Measurements from ENCODE around the gene TULP4. TPM values are rescaled to one million over a fixed set of nuclear protein-coding genes. Genes with fewer than 3 reads are reported as not detected.

TULP4 gene
- polyA plus RNA-seq, 1 donor (not counting 4 experiments of a cell fraction or from before 2014, with no cell fraction given) = 13.1 TPM

- no peak overlapping the region for H3K27ac ChIP-seq (ENCODE audit: control insufficient read depth, insufficient read depth, low read length)
- H3K9ac ChIP-seq (ENCODE audit: control insufficient read depth, extremely low read depth, insufficient read depth, low read length) = no peak overlapping the region
- H3K9me3 ChIP-seq (ENCODE audit: control insufficient read depth, low read depth, low read length) = no peaks in the 10 kb centered on the region
- no peak overlapping the region for H3K4me3 ChIP-seq (ENCODE audit: control insufficient read depth in 2 of 3, extremely low read depth in 1 of 3, insufficient read depth in 2 of 3, low read depth in 1 of 3, low read length in 3 of 3)
- H2AFZ ChIP-seq (ENCODE audit: control insufficient read depth, low read length) = no peak overlapping the region
- no peak for TF ChIP-seq EZH2 (IDR thresholded peaks at IDR 0.05; ENCODE audit: low read length)
- no peak for TF ChIP-seq CTCF (optimal IDR thresholded peaks at IDR 0.05 in 1 of 3, IDR thresholded peaks at IDR 0.05 in 1 of 3, conservative IDR thresholded peaks at IDR 0.05 in 1 of 3; ENCODE audit: extremely low read depth in 1 of 3, insufficient read depth in 2 of 3, low read length in 3 of 3)
- H3K36me3 ChIP-seq (ENCODE audit: control insufficient read depth in 2 of 2, extremely low read depth in 1 of 2, insufficient read depth in 2 of 2, low read length in 2 of 2) = peaks cover 0 to 15% of the 10 kb centered on the region in 2 experiments
- no peaks in the 10 kb centered on the region for H4K20me1 ChIP-seq (ENCODE audit: control insufficient read depth, extremely low read depth, insufficient read depth, low read length)
- H3K27me3 ChIP-seq (ENCODE audit: control insufficient read depth, extremely low read depth, insufficient read depth, low read length) = no peaks in the 10 kb centered on the region
- no peak for FAIRE-seq
- H3K4me1 ChIP-seq (ENCODE audit: control insufficient read depth, extremely low read depth, insufficient read depth, low read length) = no peaks in the 10 kb centered on the region
- H3K79me2 ChIP-seq (ENCODE audit: control insufficient read depth, insufficient read depth, low read length) = no peaks in the 10 kb centered on the region
- H3K9me1 ChIP-seq (ENCODE audit: control insufficient read depth, extremely low read depth, insufficient read depth, low read length) = no peaks in the 10 kb centered on the region
- no peak overlapping the region for H3K4me2 ChIP-seq (ENCODE audit: control insufficient read depth, extremely low read depth, insufficient read depth, low read depth, low read length)
- dilution Hi-C loops (cut with MboI; ENCODE audit: extremely low pct_ligation_motif_present, low sequenced_read_pairs) = no loop called here
- no peak for DNase-seq (ENCODE audit: low read depth, low spot score)
These were observed 196.2 kb downstream of the TULP4 start for GRCh38 chr6:158508450-158508849.

GRCh38 chr6:158509465-158509864, 197.2 kb downstream of the TULP4 start:
- no peaks in the 10 kb centered on the region for H3K9me1 ChIP-seq (ENCODE audit: control insufficient read depth, extremely low read depth, insufficient read depth, low read length)
- H3K4me3 ChIP-seq (ENCODE audit: control insufficient read depth in 2 of 3, extremely low read depth in 1 of 3, insufficient read depth in 2 of 3, low read depth in 1 of 3, low read length in 3 of 3) = no peak overlapping the region
- no peaks in the 10 kb centered on the region for H3K79me2 ChIP-seq (ENCODE audit: control insufficient read depth, insufficient read depth, low read length)
- no peak for TF ChIP-seq EZH2 (IDR thresholded peaks at IDR 0.05; ENCODE audit: low read length)
- no peak for TF ChIP-seq CTCF (optimal IDR thresholded peaks at IDR 0.05 in 1 of 3, IDR thresholded peaks at IDR 0.05 in 1 of 3, conservative IDR thresholded peaks at IDR 0.05 in 1 of 3; ENCODE audit: extremely low read depth in 1 of 3, insufficient read depth in 2 of 3, low read length in 3 of 3)
- H2AFZ ChIP-seq (ENCODE audit: control insufficient read depth, low read length) = no peak overlapping the region
- peaks cover 0 to 12% of the 10 kb centered on the region in 2 experiments for H3K36me3 ChIP-seq (ENCODE audit: control insufficient read depth in 2 of 2, extremely low read depth in 1 of 2, insufficient read depth in 2 of 2, low read length in 2 of 2)
- H3K27ac ChIP-seq (ENCODE audit: control insufficient read depth, insufficient read depth, low read length) = no peak overlapping the region
- H4K20me1 ChIP-seq (ENCODE audit: control insufficient read depth, extremely low read depth, insufficient read depth, low read length) = no peaks in the 10 kb centered on the region
- dilution Hi-C loops (cut with MboI; ENCODE audit: extremely low pct_ligation_motif_present, low sequenced_read_pairs) = no loop called here
- H3K9ac ChIP-seq (ENCODE audit: control insufficient read depth, extremely low read depth, insufficient read depth, low read length) = no peak overlapping the region
- H3K9me3 ChIP-seq (ENCODE audit: control insufficient read depth, low read depth, low read length) = no peaks in the 10 kb centered on the region
- FAIRE-seq (no peak), DNase-seq (ENCODE audit: low read depth, low spot score) (no peak)
- no peaks in the 10 kb centered on the region for H3K4me1 ChIP-seq (ENCODE audit: control insufficient read depth, extremely low read depth, insufficient read depth, low read length)
- no peak overlapping the region for H3K4me2 ChIP-seq (ENCODE audit: control insufficient read depth, extremely low read depth, insufficient read depth, low read depth, low read length)
- H3K27me3 ChIP-seq (ENCODE audit: control insufficient read depth, extremely low read depth, insufficient read depth, low read length) = no peaks in the 10 kb centered on the region

Data from keratinocyte (primary cell).